ENCODE data around the gene HIVEP3.

HIVEP3 gene

GRCh38 chr1:41768583-41768982 is 150.1 kb downstream of the HIVEP3 start:
- no peak overlapping the region for H3K4me3 ChIP-seq (ENCODE audit: low read depth, low read length)
- TF ChIP-seq CTCF (IDR thresholded peaks at IDR 0.05; ENCODE audit: low read depth, low read length), result no peak

DNA sequence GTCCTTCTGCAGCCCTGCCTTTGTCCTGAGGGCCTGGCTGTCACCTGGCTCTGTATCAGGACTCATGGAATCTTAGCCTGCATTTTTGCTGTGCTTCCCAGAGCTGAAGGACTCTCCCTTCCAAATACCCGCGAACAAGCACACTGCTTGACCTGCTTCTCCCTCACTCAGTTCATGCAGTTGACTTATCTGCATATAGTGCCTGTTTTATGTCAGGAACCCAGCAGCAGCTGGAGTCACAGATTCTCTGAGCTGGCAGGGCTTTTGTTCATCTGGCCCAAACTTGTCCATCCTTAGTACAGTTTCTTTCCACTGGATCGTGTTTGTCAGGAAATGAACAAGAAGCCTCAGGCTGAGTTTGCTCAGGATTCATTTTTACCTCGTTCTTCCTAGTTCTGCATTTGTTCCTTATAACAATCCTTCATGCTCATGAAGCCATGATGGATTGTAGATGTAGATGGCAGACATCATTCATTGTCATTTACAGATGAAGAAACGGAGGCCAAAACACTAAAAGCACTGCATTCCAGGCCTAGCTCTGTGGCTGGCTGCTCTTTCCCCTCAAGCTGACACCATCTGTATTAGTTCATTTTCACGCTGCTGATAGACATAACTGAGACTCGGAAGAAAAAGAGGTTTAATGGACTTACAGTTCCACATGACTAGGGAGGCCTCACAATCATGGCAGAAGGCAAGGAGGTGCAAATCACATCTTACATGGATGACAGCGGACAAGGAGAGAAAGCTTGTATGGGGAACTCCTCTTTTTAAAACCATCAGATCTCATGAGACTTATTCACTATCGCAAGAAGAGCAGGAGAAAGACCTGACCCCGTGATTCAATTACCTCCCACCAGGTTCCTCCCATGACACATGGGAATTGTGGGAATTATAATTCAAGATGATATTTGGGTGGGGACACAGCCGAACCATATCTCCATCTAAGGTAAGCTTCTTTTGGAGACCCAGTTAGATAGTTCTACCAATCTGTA is 150.9 kb downstream of the HIVEP3 start:
- TF ChIP-seq CTCF (IDR thresholded peaks at IDR 0.05; ENCODE audit: low read depth, low read length), result no peak
- H3K4me3 ChIP-seq (ENCODE audit: low read depth, low read length), result no peak overlapping the region

DNA sequence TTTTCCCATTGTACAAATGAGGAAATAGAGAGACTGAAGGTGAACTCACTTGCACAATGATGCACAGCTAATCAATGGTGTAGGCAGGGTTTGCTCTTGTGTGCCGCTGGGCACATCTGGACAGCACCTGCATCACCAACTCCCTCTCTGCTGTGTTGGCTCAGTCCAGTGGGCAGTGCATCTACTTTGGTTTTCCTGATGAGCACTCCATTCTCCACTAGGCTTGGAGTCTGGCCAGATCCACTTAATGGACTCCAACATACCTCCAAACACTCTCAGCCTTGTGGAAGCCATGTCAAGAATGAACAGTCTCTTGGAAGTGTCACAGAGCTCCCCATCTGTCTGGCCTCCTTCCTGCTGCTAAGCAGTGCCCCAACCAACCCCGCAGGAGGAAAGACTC is 152.2 kb downstream of the HIVEP3 start:
- no peak for TF ChIP-seq CTCF (IDR thresholded peaks at IDR 0.05; ENCODE audit: low read depth, low read length)
- H3K4me3 ChIP-seq (ENCODE audit: low read depth, low read length), result no peak overlapping the region

- TF ChIP-seq CTCF (IDR thresholded peaks at IDR 0.05; ENCODE audit: low read depth, low read length), result no peak
- no peak overlapping the region for H3K4me3 ChIP-seq (ENCODE audit: low read depth, low read length)
These were observed 152.7 kb downstream of the HIVEP3 start for GRCh38 chr1:41766041-41766440.

- no peak for TF ChIP-seq CTCF (IDR thresholded peaks at IDR 0.05; ENCODE audit: low read depth, low read length)
- no peak overlapping the region for H3K4me3 ChIP-seq (ENCODE audit: low read depth, low read length)
These were observed 153.6 kb downstream of the HIVEP3 start for GRCh38 chr1:41765152-41765551.

- TF ChIP-seq CTCF (IDR thresholded peaks at IDR 0.05; ENCODE audit: low read depth, low read length), result no peak
- no peak overlapping the region for H3K4me3 ChIP-seq (ENCODE audit: low read depth, low read length)
These were observed 154.1 kb downstream of the HIVEP3 start for GRCh38 chr1:41764656-41765055.

- no peak overlapping the region for H3K4me3 ChIP-seq (ENCODE audit: low read depth, low read length)
- no peak for TF ChIP-seq CTCF (IDR thresholded peaks at IDR 0.05; ENCODE audit: low read depth, low read length)
These were observed 155.9 kb downstream of the HIVEP3 start for GRCh38 chr1:41762777-41763176.

All from WI38 (cell line).